Endodermal cell (in vitro differentiated cells): ENCODE data around the gene CUEDC1. TPM values are rescaled to one million over a fixed set of nuclear protein-coding genes. Genes with fewer than 3 reads are reported as not detected.
A peak's percentile ranks its signal among the peaks of the same experiment; 100 is the strongest.

Experiments used
- DNase-seq: peaks from one replicate; pipeline ENCODE4 v3.0.0-alpha.2; 2017
- H3K27ac ChIP-seq: 2 replicates; pipeline ENCODE4 v1.5.1; 2013; ENCODE audit warnings: mild to moderate bottlenecking, low read depth, low read length, moderate library complexity
- H3K27me3 ChIP-seq: 2 replicates; pipeline ENCODE4 v1.6.1; 2013; ENCODE audit warnings: mild to moderate bottlenecking, low read length, moderate library complexity; ENCODE audit not compliant: insufficient read depth, control insufficient read depth, poor library complexity, severe bottlenecking
- H3K36me3 ChIP-seq: 2 replicates; pipeline ENCODE4 v1.7.0; 2013; ENCODE audit warnings: mild to moderate bottlenecking, low read length, moderate library complexity; ENCODE audit not compliant: control insufficient read depth, insufficient read depth
- H3K4me1 ChIP-seq: one replicate; pipeline ENCODE4 v1.7.0; 2013; ENCODE audit warnings: low read length; ENCODE audit not compliant: control insufficient read depth, insufficient read depth
- H3K4me3 ChIP-seq: 2 replicates; pipeline ENCODE4 v1.5.1; 2013; ENCODE audit warnings: mild to moderate bottlenecking, low read length, moderate library complexity
- H3K9ac ChIP-seq: 2 replicates; pipeline ENCODE4 v1.6.1; 2013; ENCODE audit warnings: mild to moderate bottlenecking, low read length, moderate library complexity; ENCODE audit not compliant: poor library complexity, severe bottlenecking; ENCODE audit errors: extremely low read depth
- H3K9me3 ChIP-seq: 2 replicates; pipeline ENCODE4 v1.6.1; 2013; ENCODE audit warnings: mild to moderate bottlenecking, low read length, moderate library complexity; ENCODE audit not compliant: control insufficient read depth
- H3K27ac Mint-ChIP-seq: 2 replicates; pipeline ENCODE4 v1.8.0; 2020; ENCODE audit warnings: mixed read lengths
- H3K27me3 Mint-ChIP-seq: 2 replicates; pipeline ENCODE4 v1.8.0; 2021; ENCODE audit warnings: mild to moderate bottlenecking, mixed read lengths; ENCODE audit not compliant: insufficient read depth
- H3K36me3 Mint-ChIP-seq: 2 replicates; pipeline ENCODE4 v1.8.0; 2020; ENCODE audit warnings: low read depth, mixed read lengths
- H3K4me1 Mint-ChIP-seq: 2 replicates; pipeline ENCODE4 v1.8.0; 2020; ENCODE audit warnings: mixed read lengths
- H3K4me3 Mint-ChIP-seq: 2 replicates; pipeline ENCODE4 v1.8.0; 2020; ENCODE audit warnings: mild to moderate bottlenecking, moderate library complexity, mixed read lengths
- H3K9me3 Mint-ChIP-seq: 2 replicates; pipeline ENCODE4 v1.8.0; 2020; ENCODE audit warnings: mild to moderate bottlenecking, mixed read lengths
- WGBS, 2 experiments: methylation state at CpG; one replicate each; pipeline versions ENCODE4 v1.1.5 to v1.1.7; 2013; ENCODE audit warnings: missing lambda C conversion rate in 2 of 2, mixed read lengths in 1 of 2; ENCODE audit not compliant: insufficient coverage in 1 of 2, insufficient read length in 1 of 2; 5-methylcytosine and 5-hydroxymethylcytosine counted together
- total RNA-seq, 2 donors: library from RNA; stranded (reverse); fragmentation: NEBNext Ultra II Directional in 1 of 2; extraction: Animal tissue kit (Norgen Biotek cat#: 25700) in 1 of 2; gene quantifications; 2 replicates in 1 of 2; 3 replicates in 1 of 2; pipeline ENCODE4 v1.2.1, GENCODE V29; 2021
- TF ChIP-seq, protein P1 (sequence below): fragments of 200-600 bp; sonication (generic); conservative IDR thresholded peaks from 2 replicates; pipeline ENCODE4 v1.5.0; 2021; ENCODE audit warnings: antibody characterized with exemption, mild to moderate bottlenecking

The CUEDC1 gene
- total RNA-seq, 2 donors from 2014 or later: 11.0 to 18.7 TPM

DNA sequence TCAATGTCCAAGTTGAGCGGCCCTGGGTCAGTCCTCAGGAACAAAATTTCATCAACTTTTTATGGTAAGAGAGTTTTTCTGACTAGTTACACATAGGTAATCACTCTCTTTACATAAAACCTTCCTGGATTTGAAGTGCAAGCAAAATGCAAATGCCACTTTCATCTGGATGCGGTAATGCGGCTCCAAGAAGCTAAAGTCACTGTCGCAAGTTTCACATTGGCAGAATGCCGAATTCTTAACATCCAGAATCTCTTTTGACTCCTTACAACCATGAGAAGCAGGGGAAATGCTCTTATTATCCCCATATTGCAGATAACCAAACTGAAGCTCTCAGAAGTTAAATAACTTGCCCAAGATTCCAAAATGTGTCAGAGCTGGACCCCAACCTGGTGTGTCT, 135.3 kb downstream of the CUEDC1 start:
- peaks cover 12% of the 10 kb centered on the region for H3K4me1 Mint-ChIP-seq
- no peak overlapping the region for H3K27ac Mint-ChIP-seq
- H3K4me3 Mint-ChIP-seq: no peak overlapping the region
- Histone ChIP-seq H3K36me3 (no peaks in the 10 kb centered on the region), H3K27ac (no peak overlapping the region), H3K9ac (no peak overlapping the region), H3K4me1 (no peaks in the 10 kb centered on the region), H3K4me3 (no peak overlapping the region), H3K27me3 (no peaks in the 10 kb centered on the region), H3K9me3 (no peaks in the 10 kb centered on the region)
- no peaks in the 10 kb centered on the region for H3K9me3 Mint-ChIP-seq
- peaks cover 21% of the 10 kb centered on the region for H3K27me3 Mint-ChIP-seq
- TF ChIP-seq, protein P1, sequence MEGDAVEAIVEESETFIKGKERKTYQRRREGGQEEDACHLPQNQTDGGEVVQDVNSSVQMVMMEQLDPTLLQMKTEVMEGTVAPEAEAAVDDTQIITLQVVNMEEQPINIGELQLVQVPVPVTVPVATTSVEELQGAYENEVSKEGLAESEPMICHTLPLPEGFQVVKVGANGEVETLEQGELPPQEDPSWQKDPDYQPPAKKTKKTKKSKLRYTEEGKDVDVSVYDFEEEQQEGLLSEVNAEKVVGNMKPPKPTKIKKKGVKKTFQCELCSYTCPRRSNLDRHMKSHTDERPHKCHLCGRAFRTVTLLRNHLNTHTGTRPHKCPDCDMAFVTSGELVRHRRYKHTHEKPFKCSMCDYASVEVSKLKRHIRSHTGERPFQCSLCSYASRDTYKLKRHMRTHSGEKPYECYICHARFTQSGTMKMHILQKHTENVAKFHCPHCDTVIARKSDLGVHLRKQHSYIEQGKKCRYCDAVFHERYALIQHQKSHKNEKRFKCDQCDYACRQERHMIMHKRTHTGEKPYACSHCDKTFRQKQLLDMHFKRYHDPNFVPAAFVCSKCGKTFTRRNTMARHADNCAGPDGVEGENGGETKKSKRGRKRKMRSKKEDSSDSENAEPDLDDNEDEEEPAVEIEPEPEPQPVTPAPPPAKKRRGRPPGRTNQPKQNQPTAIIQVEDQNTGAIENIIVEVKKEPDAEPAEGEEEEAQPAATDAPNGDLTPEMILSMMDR: no peak
- 88 to 95% methylated on average over 4 to 5 of the region's 5 CpGs for WGBS, 2 experiments
- DNase-seq: peak; percentile 26
- H3K36me3 Mint-ChIP-seq: no peaks in the 10 kb centered on the region

GRCh38 chr17:57819285-57819684, 135.9 kb downstream of the CUEDC1 start:
- Mint-ChIP-seq H3K4me3 (no peak overlapping the region), H3K4me1 (peaks cover 12% of the 10 kb centered on the region), H3K27me3 (peaks cover 21% of the 10 kb centered on the region), H3K27ac (no peak overlapping the region), H3K36me3 (no peaks in the 10 kb centered on the region), H3K9me3 (no peaks in the 10 kb centered on the region)
- Histone ChIP-seq H3K9ac (no peak overlapping the region), H3K27ac (no peak overlapping the region), H3K9me3 (no peaks in the 10 kb centered on the region), H3K27me3 (no peaks in the 10 kb centered on the region), H3K4me1 (no peaks in the 10 kb centered on the region), H3K36me3 (no peaks in the 10 kb centered on the region), H3K4me3 (no peak overlapping the region)
- peak; percentile 29 for DNase-seq
- WGBS, 2 experiments: 91% methylated on average over 2 of the region's 2 CpGs; no CpG with 5 or more reads in 1 of the 2 experiments
- TF ChIP-seq, protein P1: no peak

DNA sequence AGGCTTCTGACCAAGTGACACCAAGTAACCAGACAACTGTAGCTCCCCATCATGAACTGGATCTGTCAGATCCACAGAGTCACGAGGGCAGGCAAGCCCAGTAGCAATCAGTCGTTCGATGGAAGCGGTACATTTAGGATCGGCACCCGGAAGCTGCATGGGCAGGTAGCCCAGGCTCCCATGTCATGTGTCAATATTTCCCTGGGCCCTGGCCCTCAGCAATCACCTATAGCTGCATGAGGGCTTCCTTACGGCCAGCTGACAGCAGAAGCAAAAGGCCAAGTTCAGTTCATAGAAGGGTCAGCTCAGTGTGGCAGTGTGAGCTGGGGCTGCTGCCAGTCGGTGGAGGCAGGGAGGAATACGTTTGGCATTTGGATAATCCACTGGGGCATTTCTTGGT, 137.1 kb downstream of the CUEDC1 start:
- Histone ChIP-seq H3K36me3 (no peaks in the 10 kb centered on the region), H3K27me3 (no peaks in the 10 kb centered on the region), H3K9ac (no peak overlapping the region), H3K27ac (no peak overlapping the region), H3K4me1 (no peaks in the 10 kb centered on the region), H3K4me3 (no peak overlapping the region), H3K9me3 (no peaks in the 10 kb centered on the region)
- TF ChIP-seq, protein P1: no peak
- peaks cover 2% of the 10 kb centered on the region for H3K4me1 Mint-ChIP-seq
- DNase-seq: peak; percentile 33
- H3K36me3 Mint-ChIP-seq: no peaks in the 10 kb centered on the region
- peaks cover 22% of the 10 kb centered on the region for H3K27me3 Mint-ChIP-seq
- no peak overlapping the region for H3K27ac Mint-ChIP-seq
- no peaks in the 10 kb centered on the region for H3K9me3 Mint-ChIP-seq
- 74 to 82% methylated on average over 9 of the region's 9 CpGs for WGBS, 2 experiments
- H3K4me3 Mint-ChIP-seq: no peak overlapping the region
